LNCaP clone FGC (cell line): ENCODE data around the gene LYZL2.
"Not testable (repeated sequence)": the region's sequence is repeated elsewhere in the genome, so short reads cannot be mapped to it uniquely, and the experiment has no call there.

Experiments
- DNase-seq: peaks from one replicate; pipeline ENCODE4 v3.0.0-alpha.2; 2011; ENCODE audit warnings: low read depth
- H3K4me3 ChIP-seq: 2 replicates; pipeline ENCODE4 v1.5.1; 2011; ENCODE audit warnings: mild to moderate bottlenecking, low read depth, low read length, control low read depth
- TF ChIP-seq, protein P1 (sequence below): IDR thresholded peaks from 2 replicates; pipeline ENCODE4 v1.5.1; 2012; ENCODE audit warnings: mild to moderate bottlenecking; ENCODE audit not compliant: control insufficient read depth, insufficient read depth; ENCODE audit errors: extremely low read depth

LYZL2 gene

DNA sequence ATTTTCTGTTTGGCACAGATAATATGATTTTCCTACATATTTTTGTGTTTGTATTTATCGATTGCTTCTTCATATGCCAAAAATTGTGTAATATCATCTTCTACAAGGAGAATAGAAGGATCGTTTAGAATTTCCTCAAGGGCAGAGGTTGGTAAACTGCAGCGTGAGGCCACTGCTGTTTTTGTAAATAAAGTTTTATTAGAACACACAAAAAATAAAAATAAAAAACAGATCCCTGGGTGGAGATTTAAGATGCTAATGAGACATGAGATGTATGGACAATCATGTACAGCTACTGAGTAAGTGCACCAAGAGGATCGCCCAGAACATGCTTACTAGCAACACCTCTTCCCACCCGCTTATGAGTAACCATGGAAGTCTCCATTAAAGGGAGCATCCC lies 9.6 kb downstream of the LYZL2 start:
- TF ChIP-seq, protein P1, sequence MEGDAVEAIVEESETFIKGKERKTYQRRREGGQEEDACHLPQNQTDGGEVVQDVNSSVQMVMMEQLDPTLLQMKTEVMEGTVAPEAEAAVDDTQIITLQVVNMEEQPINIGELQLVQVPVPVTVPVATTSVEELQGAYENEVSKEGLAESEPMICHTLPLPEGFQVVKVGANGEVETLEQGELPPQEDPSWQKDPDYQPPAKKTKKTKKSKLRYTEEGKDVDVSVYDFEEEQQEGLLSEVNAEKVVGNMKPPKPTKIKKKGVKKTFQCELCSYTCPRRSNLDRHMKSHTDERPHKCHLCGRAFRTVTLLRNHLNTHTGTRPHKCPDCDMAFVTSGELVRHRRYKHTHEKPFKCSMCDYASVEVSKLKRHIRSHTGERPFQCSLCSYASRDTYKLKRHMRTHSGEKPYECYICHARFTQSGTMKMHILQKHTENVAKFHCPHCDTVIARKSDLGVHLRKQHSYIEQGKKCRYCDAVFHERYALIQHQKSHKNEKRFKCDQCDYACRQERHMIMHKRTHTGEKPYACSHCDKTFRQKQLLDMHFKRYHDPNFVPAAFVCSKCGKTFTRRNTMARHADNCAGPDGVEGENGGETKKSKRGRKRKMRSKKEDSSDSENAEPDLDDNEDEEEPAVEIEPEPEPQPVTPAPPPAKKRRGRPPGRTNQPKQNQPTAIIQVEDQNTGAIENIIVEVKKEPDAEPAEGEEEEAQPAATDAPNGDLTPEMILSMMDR, result no peak
- H3K4me3 ChIP-seq, result no peak overlapping the region

DNA sequence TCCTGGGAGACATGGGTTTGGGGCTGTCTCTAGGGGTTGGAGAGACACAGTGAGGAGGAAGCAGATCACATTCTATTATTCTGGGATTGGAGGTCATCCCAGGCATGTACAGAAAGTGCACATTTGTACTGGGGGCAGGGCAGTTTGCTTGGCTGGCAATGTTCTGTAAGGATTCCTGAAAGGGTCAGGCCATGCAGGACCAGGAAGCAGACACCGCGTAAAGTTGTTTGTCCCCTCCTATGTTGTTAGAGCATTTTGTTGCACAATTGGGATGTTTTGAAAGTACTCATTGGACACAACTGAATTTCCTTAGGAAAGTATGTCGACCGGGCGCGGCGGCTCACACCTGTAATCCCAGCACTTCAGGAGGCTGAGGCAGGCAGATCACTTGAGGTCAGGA lies 12.5 kb downstream of the LYZL2 start:
- DNase-seq, result no peak

More for the DNA sequence above, 9.6 kb downstream of the LYZL2 start:
- no peak for DNase-seq

DNA sequence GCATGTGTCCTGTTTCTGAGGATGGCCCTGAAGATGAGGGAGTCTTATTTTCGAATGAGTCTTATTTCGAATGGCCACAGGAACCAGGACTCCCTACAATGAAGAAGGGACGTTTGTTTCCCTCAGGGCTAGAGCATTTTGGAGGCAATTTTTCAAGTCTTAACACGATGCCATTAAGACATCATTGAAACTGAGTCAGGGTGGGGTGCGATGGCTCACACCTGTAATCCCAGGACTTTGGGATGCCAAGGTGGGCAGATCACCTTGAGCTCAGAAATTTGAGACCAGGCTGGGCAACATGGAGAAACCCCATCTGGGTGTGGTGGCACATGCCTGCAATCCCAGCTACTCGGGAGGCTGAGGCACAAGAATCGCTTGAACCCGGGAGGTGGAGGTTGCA lies 18.5 kb downstream of the LYZL2 start:
- H3K4me3 ChIP-seq, DNase-seq: not testable (repeated sequence)

More for the DNA sequence above, 12.5 kb downstream of the LYZL2 start:
- TF ChIP-seq, protein P1, result no peak
- H3K4me3 ChIP-seq, result no peak overlapping the region

DNA sequence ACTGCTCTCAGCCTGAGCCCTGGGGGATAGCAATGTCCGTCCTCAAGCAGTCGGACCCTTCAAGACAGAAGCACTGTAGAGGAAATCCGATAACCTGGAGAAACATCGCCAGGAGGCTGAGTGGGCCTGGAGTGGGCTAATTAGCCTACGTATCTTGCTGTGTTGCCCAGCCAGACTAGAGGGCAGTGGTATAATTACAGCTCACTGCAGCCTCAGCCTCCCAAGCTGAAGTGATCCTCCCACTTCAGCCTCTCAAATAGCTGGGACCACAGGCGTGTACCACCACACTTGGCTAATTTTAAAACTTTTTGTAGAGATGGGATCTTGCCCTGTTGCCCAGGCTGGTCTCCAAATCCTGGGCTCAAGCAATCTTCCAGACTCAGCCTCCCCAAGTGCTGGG lies 21.7 kb downstream of the LYZL2 start:
- no peak for DNase-seq
- TF ChIP-seq, protein P1, result no peak
- no peak overlapping the region for H3K4me3 ChIP-seq

DNA sequence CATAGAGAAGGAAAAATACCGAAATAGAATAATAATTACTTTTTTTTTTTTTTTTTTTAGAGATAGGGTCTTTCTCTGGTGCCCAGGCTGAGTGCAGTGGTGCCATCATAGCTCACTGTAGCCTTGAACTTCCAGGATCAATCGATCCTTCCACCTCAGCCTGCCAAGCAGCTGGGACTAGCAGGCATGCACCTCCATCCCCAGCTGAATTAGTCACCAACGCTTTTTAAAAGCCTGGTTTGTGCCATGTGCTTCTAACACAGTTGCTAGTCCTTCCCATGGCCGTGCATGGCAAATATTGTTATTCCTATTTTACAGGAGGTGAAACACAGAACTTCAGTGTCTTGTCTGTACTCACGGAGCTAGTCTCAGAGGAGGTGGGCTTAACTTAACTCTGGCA lies 23.2 kb downstream of the LYZL2 start:
- no peak overlapping the region for H3K4me3 ChIP-seq
- TF ChIP-seq, protein P1, result no peak
- DNase-seq, result no peak

DNA sequence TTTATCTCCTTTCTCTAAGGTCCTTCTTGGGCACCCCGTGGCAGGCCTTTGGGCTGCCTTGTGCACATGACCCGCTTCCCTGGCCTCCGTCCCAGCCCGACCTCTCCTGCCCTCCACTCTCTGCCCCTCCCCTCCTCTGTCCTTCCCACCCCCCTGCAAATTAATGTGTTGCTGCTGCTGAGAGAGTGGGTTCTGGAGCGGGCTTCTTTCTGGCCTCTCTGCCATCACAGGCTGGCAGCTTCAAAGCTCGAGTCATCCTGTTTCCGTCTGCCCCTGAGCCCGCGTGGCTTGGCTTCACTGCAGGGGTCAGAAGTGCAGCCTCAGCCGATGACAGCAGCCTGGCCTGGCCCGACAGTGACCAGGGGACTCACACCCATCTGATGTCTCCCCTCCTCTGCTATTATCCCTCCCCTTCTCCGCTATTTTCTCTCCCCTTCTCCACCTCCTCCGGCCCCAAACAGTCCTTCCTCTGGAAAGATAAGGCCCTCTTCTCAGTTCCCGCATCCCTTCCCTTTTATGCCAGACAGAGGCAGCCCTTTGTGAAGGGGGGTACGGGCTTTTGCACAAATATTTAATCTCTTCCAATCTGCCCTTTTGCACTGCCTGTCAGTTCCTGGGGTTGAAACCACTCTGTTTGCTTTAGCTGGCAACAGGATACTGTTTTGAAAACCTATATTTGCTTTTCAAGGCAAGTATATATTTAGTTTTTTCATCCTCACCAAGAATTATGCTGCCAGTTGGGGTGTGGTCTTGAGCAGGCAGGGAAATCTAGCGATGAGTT lies 24.0 kb downstream of the LYZL2 start:
- not testable (repeated sequence) for H3K4me3 ChIP-seq
- DNase-seq, result peak; percentile 59

DNA sequence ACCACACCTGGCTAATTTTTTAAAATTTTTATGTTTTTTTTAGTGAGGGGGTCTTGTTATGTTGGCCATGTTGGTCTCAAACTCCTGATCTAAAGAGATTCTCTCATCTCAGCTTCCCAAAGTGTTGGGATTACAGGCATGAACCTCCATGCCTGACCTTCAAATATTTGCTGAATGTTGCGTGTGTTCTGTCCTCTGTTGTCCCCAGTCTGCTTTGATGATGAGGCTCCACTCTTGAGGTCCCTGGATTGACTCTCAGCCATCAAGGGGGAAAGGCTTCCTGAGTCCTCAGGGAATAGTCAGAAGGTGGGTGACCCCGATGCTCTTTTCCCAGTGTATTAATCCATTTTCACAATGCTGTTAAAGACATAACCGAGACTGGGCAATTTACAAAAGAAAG lies 26.0 kb downstream of the LYZL2 start:
- TF ChIP-seq, protein P1, result no peak
- no peak overlapping the region for H3K4me3 ChIP-seq
- DNase-seq, result no peak

DNA sequence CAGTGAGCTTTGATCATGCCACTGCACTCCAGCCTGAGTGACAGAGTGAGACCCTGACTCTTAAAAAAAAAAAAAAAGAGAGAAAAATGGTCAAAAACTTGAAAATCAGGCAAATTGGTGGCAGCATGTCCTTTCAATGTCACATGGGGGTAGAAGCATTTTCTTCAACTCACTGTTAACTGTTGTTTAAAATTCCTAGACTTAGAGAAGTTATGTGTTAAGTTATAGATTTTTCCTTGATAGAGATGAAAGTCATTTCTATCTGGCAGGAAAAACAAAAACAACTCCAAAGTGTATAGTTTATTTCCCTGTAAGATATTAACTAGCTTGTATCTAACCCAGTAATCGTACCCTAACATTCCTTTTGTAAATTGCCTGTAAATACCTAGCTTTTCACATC lies 26.8 kb downstream of the LYZL2 start:
- TF ChIP-seq, protein P1, result no peak
- H3K4me3 ChIP-seq, result no peak overlapping the region
- DNase-seq, result no peak
